Endodermal cell (in vitro differentiated cells): ENCODE results near the gene SAA1. TPM values are rescaled to one million over a fixed set of nuclear protein-coding genes. Genes with fewer than 3 reads are reported as not detected.

Experiments used
- DNase-seq: peaks from one replicate; pipeline ENCODE4 v3.0.0-alpha.2; 2017
- H3K27ac ChIP-seq: 2 replicates; pipeline ENCODE4 v1.5.1; 2013; ENCODE audit warnings: mild to moderate bottlenecking, low read depth, low read length, moderate library complexity
- H3K27me3 ChIP-seq: 2 replicates; pipeline ENCODE4 v1.6.1; 2013; ENCODE audit warnings: mild to moderate bottlenecking, low read length, moderate library complexity; ENCODE audit not compliant: insufficient read depth, control insufficient read depth, poor library complexity, severe bottlenecking
- H3K36me3 ChIP-seq: 2 replicates; pipeline ENCODE4 v1.7.0; 2013; ENCODE audit warnings: mild to moderate bottlenecking, low read length, moderate library complexity; ENCODE audit not compliant: control insufficient read depth, insufficient read depth
- H3K4me1 ChIP-seq: one replicate; pipeline ENCODE4 v1.7.0; 2013; ENCODE audit warnings: low read length; ENCODE audit not compliant: control insufficient read depth, insufficient read depth
- H3K4me3 ChIP-seq: 2 replicates; pipeline ENCODE4 v1.5.1; 2013; ENCODE audit warnings: mild to moderate bottlenecking, low read length, moderate library complexity
- H3K9ac ChIP-seq: 2 replicates; pipeline ENCODE4 v1.6.1; 2013; ENCODE audit warnings: mild to moderate bottlenecking, low read length, moderate library complexity; ENCODE audit not compliant: poor library complexity, severe bottlenecking; ENCODE audit errors: extremely low read depth
- H3K9me3 ChIP-seq: 2 replicates; pipeline ENCODE4 v1.6.1; 2013; ENCODE audit warnings: mild to moderate bottlenecking, low read length, moderate library complexity; ENCODE audit not compliant: control insufficient read depth
- H3K27ac Mint-ChIP-seq: 2 replicates; pipeline ENCODE4 v1.8.0; 2020; ENCODE audit warnings: mixed read lengths
- H3K27me3 Mint-ChIP-seq: 2 replicates; pipeline ENCODE4 v1.8.0; 2021; ENCODE audit warnings: mild to moderate bottlenecking, mixed read lengths; ENCODE audit not compliant: insufficient read depth
- H3K36me3 Mint-ChIP-seq: 2 replicates; pipeline ENCODE4 v1.8.0; 2020; ENCODE audit warnings: low read depth, mixed read lengths
- H3K4me1 Mint-ChIP-seq: 2 replicates; pipeline ENCODE4 v1.8.0; 2020; ENCODE audit warnings: mixed read lengths
- H3K4me3 Mint-ChIP-seq: 2 replicates; pipeline ENCODE4 v1.8.0; 2020; ENCODE audit warnings: mild to moderate bottlenecking, moderate library complexity, mixed read lengths
- H3K9me3 Mint-ChIP-seq: 2 replicates; pipeline ENCODE4 v1.8.0; 2020; ENCODE audit warnings: mild to moderate bottlenecking, mixed read lengths
- CTCF ChIP-seq: fragments of 200-600 bp; sonication (generic); conservative IDR thresholded peaks from 2 replicates; pipeline ENCODE4 v1.5.0; 2021; ENCODE audit warnings: antibody characterized with exemption, mild to moderate bottlenecking
- WGBS, 2 experiments: methylation state at CpG; one replicate each; pipeline versions ENCODE4 v1.1.5 to v1.1.7; 2013; ENCODE audit warnings: missing lambda C conversion rate in 2 of 2, mixed read lengths in 1 of 2; ENCODE audit not compliant: insufficient coverage in 1 of 2, insufficient read length in 1 of 2; 5-methylcytosine and 5-hydroxymethylcytosine counted together
- total RNA-seq, 2 donors: library from RNA; stranded (reverse); fragmentation: NEBNext Ultra II Directional in 1 of 2; extraction: Animal tissue kit (Norgen Biotek cat#: 25700) in 1 of 2; gene quantifications; 2 replicates in 1 of 2; 3 replicates in 1 of 2; pipeline ENCODE4 v1.2.1, GENCODE V29; 2021

Gene SAA1
- total RNA-seq, 2 donors from 2014 or later, result not detected

- Mint-ChIP-seq H3K36me3 (peaks cover 73% of the 10 kb centered on the region), H3K9me3 (no peaks in the 10 kb centered on the region), H3K4me3 (no peak overlapping the region), H3K27ac (no peak overlapping the region), H3K4me1 (no peaks in the 10 kb centered on the region), H3K27me3 (no peaks in the 10 kb centered on the region)
- Histone ChIP-seq H3K9me3 (no peaks in the 10 kb centered on the region), H3K9ac (no peak overlapping the region), H3K4me1 (peaks cover 3% of the 10 kb centered on the region), H3K4me3 (no peak overlapping the region), H3K36me3 (peaks cover 90% of the 10 kb centered on the region), H3K27me3 (no peaks in the 10 kb centered on the region), H3K27ac (no peak overlapping the region)
- WGBS, 2 experiments, result 98 to 100% methylated on average over 1 to 2 of the region's 2 CpGs
- no peak for TF ChIP-seq CTCF
- DNase-seq, result no peak
Measured at GRCh38 chr11:18282626-18283025, 16.6 kb downstream of the SAA1 start.

- no peaks in the 10 kb centered on the region for H3K9me3 ChIP-seq
- peaks cover 90% of the 10 kb centered on the region for H3K36me3 ChIP-seq
- no peak overlapping the region for H3K9ac ChIP-seq
- peaks cover 3% of the 10 kb centered on the region for H3K4me1 ChIP-seq
- Mint-ChIP-seq H3K4me1 (no peaks in the 10 kb centered on the region), H3K9me3 (no peaks in the 10 kb centered on the region), H3K36me3 (peaks cover 67% of the 10 kb centered on the region), H3K27ac (no peak overlapping the region), H3K27me3 (no peaks in the 10 kb centered on the region), H3K4me3 (no peak overlapping the region)
- 88 to 93% methylated on average over 1 of the region's 1 CpG for WGBS, 2 experiments
- DNase-seq, result no peak
- H3K4me3 ChIP-seq, result no peak overlapping the region
- no peak overlapping the region for H3K27ac ChIP-seq
- no peaks in the 10 kb centered on the region for H3K27me3 ChIP-seq
- no peak for TF ChIP-seq CTCF
Measured at GRCh38 chr11:18285841-18286240, 19.8 kb downstream of the SAA1 start.

GRCh38 chr11:18288911-18289310, 22.8 kb downstream of the SAA1 start:
- Histone ChIP-seq H3K36me3 (peaks cover 94% of the 10 kb centered on the region), H3K27me3 (no peaks in the 10 kb centered on the region), H3K27ac (no peak overlapping the region), H3K9me3 (no peaks in the 10 kb centered on the region), H3K4me1 (peaks cover 3% of the 10 kb centered on the region), H3K4me3 (no peak overlapping the region), H3K9ac (no peak overlapping the region)
- no peaks in the 10 kb centered on the region for H3K27me3 Mint-ChIP-seq
- H3K4me3 Mint-ChIP-seq, result no peak overlapping the region
- no peaks in the 10 kb centered on the region for H3K9me3 Mint-ChIP-seq
- H3K27ac Mint-ChIP-seq, result no peak overlapping the region
- DNase-seq, result no peak
- whole genome bisulfite sequencing, 2 experiments, result 98 to 100% methylated on average over 1 to 4 of the region's 4 CpGs
- no peaks in the 10 kb centered on the region for H3K4me1 Mint-ChIP-seq
- no peak for TF ChIP-seq CTCF
- peaks cover 74% of the 10 kb centered on the region for H3K36me3 Mint-ChIP-seq
